SK-N-SH treated with all-trans-retinoic acid at 6 μM for 48 hours (cell line): ENCODE results near the gene CACNA1A.

Experiments used
- ATAC-seq: fragments of 200-7000 bp; cut with Tn5 transposase; 3 replicates; pipeline ENCODE4 v1.9.1; 2020; ENCODE audit warnings: mild to moderate bottlenecking, moderate library complexity
- ARNTL ChIP-seq: fragments of 450-650 bp; formaldehyde crosslinking; IDR thresholded peaks from 2 replicates; pipeline ENCODE4 v1.5.0; 2020; ENCODE audit warnings: low read depth, mild to moderate bottlenecking, moderate library complexity, borderline replicate concordance
- BACH2 ChIP-seq: fragments of 250-450 bp; sonication (Bioruptor Pico); IDR thresholded peaks from 2 replicates; pipeline ENCODE4 v1.9.0; 2021; ENCODE audit warnings: mild to moderate bottlenecking, borderline replicate concordance
- CSDC2 ChIP-seq: fragments of 250-450 bp; sonication (Bioruptor Pico); IDR thresholded peaks from 2 replicates; pipeline ENCODE4 v1.5.0; 2020; ENCODE audit warnings: mild to moderate bottlenecking, moderate library complexity
- ESRRG ChIP-seq: fragments of 250-450 bp; sonication (Bioruptor Pico); IDR thresholded peaks from 2 replicates; pipeline ENCODE4 v1.6.1; 2021; ENCODE audit warnings: mild to moderate bottlenecking
- GLIS3 ChIP-seq: fragments of 250-450 bp; sonication (Bioruptor Pico); IDR thresholded peaks from 2 replicates; pipeline ENCODE4 v1.5.0; 2020; ENCODE audit warnings: mild to moderate bottlenecking, moderate library complexity
- ISL1 ChIP-seq: fragments of 250-450 bp; sonication (Bioruptor Pico); IDR thresholded peaks from 2 replicates; pipeline ENCODE4 v2.1.2; 2022; ENCODE audit warnings: mild to moderate bottlenecking, moderate library complexity
- OSR1 ChIP-seq: fragments of 250-450 bp; sonication (Bioruptor Pico); IDR thresholded peaks from 2 replicates; pipeline ENCODE4 v1.8.0; 2022; ENCODE audit warnings: moderate library complexity, mild to moderate bottlenecking, inconsistent platforms
- PPARA ChIP-seq: fragments of 250-450 bp; sonication (Bioruptor Pico); IDR thresholded peaks from 2 replicates; pipeline ENCODE4 v1.5.0; 2020; ENCODE audit warnings: mild to moderate bottlenecking, borderline replicate concordance
- RARB ChIP-seq: fragments of 250-450 bp; sonication (Bioruptor Pico); IDR thresholded peaks from 2 replicates; pipeline ENCODE4 v1.8.0; 2021; ENCODE audit warnings: mild to moderate bottlenecking, moderate library complexity
- SNAI2 ChIP-seq: fragments of 250-450 bp; sonication (Bioruptor Pico); IDR thresholded peaks from 2 replicates; pipeline ENCODE4 v1.5.0; 2020; ENCODE audit warnings: mild to moderate bottlenecking, moderate library complexity
- TCF4 ChIP-seq: fragments of 250-450 bp; sonication (Bioruptor Pico); IDR thresholded peaks from 2 replicates; pipeline ENCODE4 v1.8.0; 2021; ENCODE audit warnings: mild to moderate bottlenecking, moderate library complexity, borderline replicate concordance
- TOX ChIP-seq: fragments of 250-450 bp; sonication (Bioruptor Pico); IDR thresholded peaks from 2 replicates; pipeline ENCODE4 v1.8.0; 2021; ENCODE audit warnings: mild to moderate bottlenecking, moderate library complexity, borderline replicate concordance
- TSHZ2 ChIP-seq: fragments of 250-450 bp; sonication (Bioruptor Pico); IDR thresholded peaks from 2 replicates; pipeline ENCODE4 v1.5.0; 2020; ENCODE audit warnings: mild to moderate bottlenecking, moderate library complexity
- ZC3H10 ChIP-seq: fragments of 250-450 bp; sonication (Bioruptor Pico); IDR thresholded peaks from 2 replicates; pipeline ENCODE4 v1.5.1; 2021; ENCODE audit warnings: mild to moderate bottlenecking, moderate library complexity
- ZFP30 ChIP-seq: fragments of 450-650 bp; formaldehyde crosslinking; IDR thresholded peaks from 2 replicates; pipeline ENCODE4 v1.5.0; 2022; ENCODE audit warnings: mild to moderate bottlenecking, moderate library complexity
- ZNF565 ChIP-seq: fragments of 450-650 bp; formaldehyde crosslinking; conservative IDR thresholded peaks from 2 replicates; pipeline ENCODE4 v1.5.0; 2020; ENCODE audit warnings: low read depth, mild to moderate bottlenecking, moderate library complexity
- ZNF70 ChIP-seq: fragments of 450-650 bp; formaldehyde crosslinking; IDR thresholded peaks from 2 replicates; pipeline ENCODE4 v1.5.0; 2020; ENCODE audit warnings: mild to moderate bottlenecking, moderate library complexity
- ZNF8 ChIP-seq: fragments of 450-650 bp; formaldehyde crosslinking; IDR thresholded peaks from 2 replicates; pipeline ENCODE4 v1.5.0; 2020; ENCODE audit warnings: mild to moderate bottlenecking, moderate library complexity
- TF ChIP-seq, protein P1 (sequence below): fragments of 250-450 bp; sonication (Bioruptor Pico); IDR thresholded peaks from 2 replicates; pipeline ENCODE4 v1.5.1; 2020; ENCODE audit warnings: low read depth, mild to moderate bottlenecking, moderate library complexity
- TF ChIP-seq, protein P2 (sequence below): fragments of 250-450 bp; sonication (Bioruptor Pico); IDR thresholded peaks from 2 replicates; pipeline ENCODE4 v1.5.1; 2021; ENCODE audit warnings: mild to moderate bottlenecking, moderate library complexity
- TF ChIP-seq, protein P3 (sequence below): fragments of 250-450 bp; sonication (Bioruptor Pico); IDR thresholded peaks from 2 replicates; pipeline ENCODE4 v1.8.0; 2021; ENCODE audit warnings: low read depth, mild to moderate bottlenecking, moderate library complexity, borderline replicate concordance

CACNA1A gene

GRCh38 chr19:13294812-13295567, 211.3 kb downstream of the CACNA1A start:
- TF ChIP-seq, protein P1, sequence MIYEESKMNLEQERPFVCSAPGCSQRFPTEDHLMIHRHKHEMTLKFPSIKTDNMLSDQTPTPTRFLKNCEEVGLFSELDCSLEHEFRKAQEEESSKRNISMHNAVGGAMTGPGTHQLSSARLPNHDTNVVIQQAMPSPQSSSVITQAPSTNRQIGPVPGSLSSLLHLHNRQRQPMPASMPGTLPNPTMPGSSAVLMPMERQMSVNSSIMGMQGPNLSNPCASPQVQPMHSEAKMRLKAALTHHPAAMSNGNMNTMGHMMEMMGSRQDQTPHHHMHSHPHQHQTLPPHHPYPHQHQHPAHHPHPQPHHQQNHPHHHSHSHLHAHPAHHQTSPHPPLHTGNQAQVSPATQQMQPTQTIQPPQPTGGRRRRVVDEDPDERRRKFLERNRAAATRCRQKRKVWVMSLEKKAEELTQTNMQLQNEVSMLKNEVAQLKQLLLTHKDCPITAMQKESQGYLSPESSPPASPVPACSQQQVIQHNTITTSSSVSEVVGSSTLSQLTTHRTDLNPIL (CRISPR knock-in tag) = no peak
- no peak for TF ChIP-seq ZNF565 (CRISPR knock-in tag)
- TF ChIP-seq, protein P2, sequence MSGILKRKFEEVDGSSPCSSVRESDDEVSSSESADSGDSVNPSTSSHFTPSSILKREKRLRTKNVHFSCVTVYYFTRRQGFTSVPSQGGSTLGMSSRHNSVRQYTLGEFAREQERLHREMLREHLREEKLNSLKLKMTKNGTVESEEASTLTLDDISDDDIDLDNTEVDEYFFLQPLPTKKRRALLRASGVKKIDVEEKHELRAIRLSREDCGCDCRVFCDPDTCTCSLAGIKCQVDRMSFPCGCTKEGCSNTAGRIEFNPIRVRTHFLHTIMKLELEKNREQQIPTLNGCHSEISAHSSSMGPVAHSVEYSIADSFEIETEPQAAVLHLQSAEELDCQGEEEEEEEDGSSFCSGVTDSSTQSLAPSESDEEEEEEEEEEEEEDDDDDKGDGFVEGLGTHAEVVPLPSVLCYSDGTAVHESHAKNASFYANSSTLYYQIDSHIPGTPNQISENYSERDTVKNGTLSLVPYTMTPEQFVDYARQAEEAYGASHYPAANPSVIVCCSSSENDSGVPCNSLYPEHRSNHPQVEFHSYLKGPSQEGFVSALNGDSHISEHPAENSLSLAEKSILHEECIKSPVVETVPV (CRISPR knock-in tag) = no peak
- TF ChIP-seq, protein P3, sequence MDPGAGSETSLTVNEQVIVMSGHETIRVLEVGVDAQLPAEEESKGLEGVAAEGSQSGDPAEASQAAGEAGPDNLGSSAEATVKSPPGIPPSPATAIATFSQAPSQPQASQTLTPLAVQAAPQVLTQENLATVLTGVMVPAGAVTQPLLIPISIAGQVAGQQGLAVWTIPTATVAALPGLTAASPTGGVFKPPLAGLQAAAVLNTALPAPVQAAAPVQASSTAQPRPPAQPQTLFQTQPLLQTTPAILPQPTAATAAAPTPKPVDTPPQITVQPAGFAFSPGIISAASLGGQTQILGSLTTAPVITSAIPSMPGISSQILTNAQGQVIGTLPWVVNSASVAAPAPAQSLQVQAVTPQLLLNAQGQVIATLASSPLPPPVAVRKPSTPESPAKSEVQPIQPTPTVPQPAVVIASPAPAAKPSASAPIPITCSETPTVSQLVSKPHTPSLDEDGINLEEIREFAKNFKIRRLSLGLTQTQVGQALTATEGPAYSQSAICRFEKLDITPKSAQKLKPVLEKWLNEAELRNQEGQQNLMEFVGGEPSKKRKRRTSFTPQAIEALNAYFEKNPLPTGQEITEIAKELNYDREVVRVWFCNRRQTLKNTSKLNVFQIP = no peak
- TF ChIP-seq ZC3H10 (CRISPR knock-in tag) = no peak
- TF ChIP-seq ISL1 (CRISPR knock-in tag) = no peak
- TF ChIP-seq ZNF8 (CRISPR knock-in tag) = no peak
- no peak for TF ChIP-seq CSDC2 (CRISPR knock-in tag)
- TF ChIP-seq RARB (CRISPR knock-in tag) = no peak
- no peak for TF ChIP-seq SNAI2 (CRISPR knock-in tag)
- no peak for TF ChIP-seq PPARA (CRISPR knock-in tag)
- TF ChIP-seq ESRRG (CRISPR knock-in tag) = no peak
- TF ChIP-seq ZNF70 = no peak
- no peak for TF ChIP-seq ARNTL
- ATAC-seq = no peak

- TF ChIP-seq PPARA (CRISPR knock-in tag) (no peak), ZNF70 (no peak), ZFP30 (CRISPR knock-in tag) (no peak), TCF4 (no peak), CSDC2 (CRISPR knock-in tag) (no peak), ZNF565 (CRISPR knock-in tag) (no peak)
- ATAC-seq = no peak
These were observed 214.4 kb downstream of the CACNA1A start for GRCh38 chr19:13291913-13292312.

- no peak for ATAC-seq
These were observed 215.5 kb downstream of the CACNA1A start for GRCh38 chr19:13290741-13291140.

DNA sequence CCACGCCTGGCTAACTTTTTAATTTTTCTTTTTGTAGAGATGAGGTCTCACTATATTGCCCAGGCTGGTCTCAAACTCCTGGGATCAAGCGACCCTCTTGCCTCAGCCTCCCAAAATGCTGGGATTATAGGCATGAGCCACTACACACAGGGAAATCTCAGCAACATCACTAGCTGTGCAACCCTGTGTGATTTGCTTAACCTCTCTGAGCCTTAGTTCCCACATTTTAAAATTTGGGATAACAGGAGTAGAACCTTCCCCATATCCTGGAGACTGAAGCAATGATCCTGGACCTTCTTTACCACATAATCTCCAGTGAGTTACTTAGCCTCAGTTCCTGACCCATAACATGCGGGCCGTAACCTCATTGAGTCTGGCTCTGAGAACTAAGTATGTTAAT, 217.0 kb downstream of the CACNA1A start:
- no peak for ATAC-seq

More at GRCh38 chr19:13290741-13291140, 215.5 kb downstream of the CACNA1A start:
- TF ChIP-seq OSR1 (CRISPR knock-in tag) (no peak), ESRRG (CRISPR knock-in tag) (no peak), SNAI2 (CRISPR knock-in tag) (no peak), PPARA (CRISPR knock-in tag) (no peak), TOX (no peak), ZFP30 (CRISPR knock-in tag) (no peak), GLIS3 (CRISPR knock-in tag) (no peak), ZC3H10 (CRISPR knock-in tag) (no peak), BACH2 (CRISPR knock-in tag) (no peak), RARB (CRISPR knock-in tag) (no peak), ZNF70 (no peak), CSDC2 (CRISPR knock-in tag) (no peak)
- TF ChIP-seq, protein P2 (CRISPR knock-in tag) = no peak

More for the DNA sequence above, 217.0 kb downstream of the CACNA1A start:
- TF ChIP-seq SNAI2 (CRISPR knock-in tag) (no peak), ZNF565 (CRISPR knock-in tag) (no peak), CSDC2 (CRISPR knock-in tag) (no peak), ZC3H10 (CRISPR knock-in tag) (no peak), PPARA (CRISPR knock-in tag) (no peak), GLIS3 (CRISPR knock-in tag) (no peak), ESRRG (CRISPR knock-in tag) (no peak), ZFP30 (CRISPR knock-in tag) (no peak), TSHZ2 (CRISPR knock-in tag) (no peak), ARNTL (no peak), TCF4 (no peak), TOX (no peak), BACH2 (CRISPR knock-in tag) (no peak)
- TF ChIP-seq, protein P1 (CRISPR knock-in tag) = no peak
